HG03571 (cell line): ENCODE data around the gene EZH1.
A peak's percentile ranks its signal among the peaks of the same experiment; 100 is the strongest.

Source experiments
- ATAC-seq: cut with Tn5 transposase; IDR thresholded peaks from one replicate; pipeline ENCODE4 v1.9.1; 2021; ENCODE audit not compliant: unreplicated experiment

EZH1 gene

DNA sequence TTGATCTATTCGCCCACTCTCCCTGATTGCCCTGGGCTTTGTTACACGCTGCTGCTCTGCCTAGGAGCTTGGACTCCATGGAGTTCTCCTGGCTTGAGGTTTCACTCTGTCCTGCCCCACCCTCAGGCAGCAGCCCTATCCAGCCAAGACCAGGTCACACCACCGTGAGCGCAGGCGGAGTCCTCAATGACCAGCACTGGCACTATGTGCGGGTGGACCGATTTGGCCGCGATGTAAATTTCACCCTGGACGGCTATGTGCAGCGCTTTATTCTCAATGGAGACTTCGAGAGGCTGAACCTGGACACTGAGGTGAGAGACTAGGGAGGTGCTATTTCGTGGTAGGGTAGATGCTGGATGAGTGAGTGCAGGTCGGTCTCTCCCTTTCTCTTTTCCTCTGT is 59.0 kb downstream of the EZH1 start:
- ATAC-seq = no peak

DNA sequence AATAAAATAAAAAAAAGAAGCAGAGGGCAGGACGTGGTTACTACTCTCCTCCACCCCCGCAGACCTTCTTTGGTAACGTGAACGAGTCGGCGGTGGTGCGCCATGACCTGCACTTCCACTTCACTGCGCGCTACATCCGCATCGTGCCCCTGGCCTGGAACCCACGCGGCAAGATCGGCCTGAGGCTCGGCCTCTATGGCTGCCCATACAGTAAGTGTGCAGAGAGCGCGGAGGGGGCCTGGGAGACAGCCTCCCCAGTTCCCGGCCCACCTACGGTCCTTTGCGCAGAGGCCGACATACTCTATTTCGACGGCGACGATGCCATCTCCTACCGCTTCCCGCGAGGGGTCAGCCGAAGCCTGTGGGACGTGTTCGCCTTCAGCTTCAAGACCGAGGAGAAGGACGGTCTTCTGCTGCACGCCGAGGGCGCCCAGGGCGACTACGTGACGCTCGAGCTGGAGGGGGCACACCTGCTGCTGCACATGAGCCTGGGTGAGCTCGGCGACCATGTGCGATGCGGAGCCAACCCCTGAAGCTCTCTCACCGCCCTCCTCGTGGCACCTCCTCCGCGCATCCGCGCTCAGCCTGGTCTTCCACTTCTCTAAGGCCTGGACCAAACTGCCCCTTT is 59.8 kb downstream of the EZH1 start:
- no peak for ATAC-seq

DNA sequence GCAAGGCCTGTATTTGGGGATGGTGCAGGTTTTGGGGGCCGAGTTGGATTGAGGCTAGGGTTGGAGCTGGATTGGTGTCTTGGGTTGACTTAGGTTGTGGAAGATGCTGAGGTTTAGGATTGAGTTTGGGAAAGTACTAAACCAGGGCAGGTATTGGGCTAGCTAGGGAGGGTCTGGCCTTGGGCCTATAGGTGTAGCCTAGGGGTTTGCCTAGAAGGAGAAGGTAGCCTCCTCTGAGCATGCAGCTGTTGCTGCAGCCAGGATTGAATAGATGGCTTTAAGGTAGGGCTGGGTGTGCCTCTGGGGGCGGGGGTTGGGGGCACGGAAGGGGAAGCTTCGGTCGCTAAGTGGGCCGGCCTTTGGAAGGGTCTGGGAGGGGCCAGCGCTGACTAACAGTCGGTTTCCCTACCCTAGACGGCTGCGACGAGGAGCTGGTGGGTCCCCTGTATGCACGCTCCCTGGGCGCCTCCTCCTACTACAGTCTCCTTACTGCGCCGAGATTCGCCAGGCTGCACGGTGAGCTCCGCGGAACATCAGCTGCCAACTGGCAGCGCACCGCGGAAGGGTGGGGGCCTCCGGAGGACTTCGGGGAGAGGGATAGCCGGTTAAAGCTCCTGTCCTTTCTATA is 61.3 kb downstream of the EZH1 start:
- ATAC-seq = no peak

- no peak for ATAC-seq
Observed at GRCh38 chr17:42682722-42683403, 62.0 kb downstream of the EZH1 start.

GRCh38 chr17:42681976-42682721 is 62.7 kb downstream of the EZH1 start, which contains the start of gene CNTNAP1:
Gene CNTNAP1, plus strand, starts transcription at chr17:42682531. Its CDS starts 299 bp downstream, at chr17:42682830.
- no peak for ATAC-seq

- no peak for ATAC-seq
Observed at GRCh38 chr17:42680331-42680808, 64.5 kb downstream of the EZH1 start.

DNA sequence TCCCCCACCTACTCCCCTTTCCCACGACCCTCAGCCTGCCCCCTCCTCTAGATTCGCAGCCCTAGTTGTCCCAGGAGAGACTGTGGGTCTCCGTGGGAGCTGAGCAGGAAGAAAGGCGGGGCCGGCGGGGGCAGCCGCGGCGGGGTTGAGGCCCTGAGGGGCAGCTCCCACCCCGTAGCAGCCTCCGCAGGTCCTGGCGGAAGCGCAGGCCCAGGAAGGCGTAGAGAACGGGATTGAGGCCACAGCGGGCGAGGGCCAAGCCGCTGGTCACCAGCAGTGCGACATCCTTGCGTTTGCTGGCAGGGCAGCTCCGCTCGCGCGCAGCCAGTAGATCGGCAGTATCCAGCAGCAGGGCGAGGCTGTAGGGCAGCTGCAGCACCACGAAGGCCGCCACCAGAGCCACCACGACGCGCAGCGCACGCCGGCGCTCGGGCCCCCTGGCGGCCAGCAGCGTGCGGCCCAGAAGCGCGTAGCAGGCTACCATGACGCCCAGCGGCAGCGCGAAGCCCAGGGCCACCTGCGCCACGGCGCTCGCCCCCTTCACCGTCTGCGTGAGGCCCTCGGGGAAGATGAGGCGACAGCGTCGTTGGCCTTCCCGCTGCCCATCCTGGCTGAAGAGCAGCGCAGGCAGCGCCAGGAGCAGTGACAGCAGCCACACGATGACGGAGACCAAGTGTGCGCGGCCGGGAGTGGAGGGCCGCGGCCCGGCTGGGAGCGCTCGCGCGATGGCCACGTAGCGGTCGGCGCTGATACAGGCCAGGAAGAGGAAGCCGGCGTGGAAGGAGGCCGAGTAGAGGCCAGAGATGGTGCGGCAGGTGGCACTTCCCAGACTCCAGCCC is 65.1 kb downstream of the EZH1 start:
- no peak for ATAC-seq

DNA sequence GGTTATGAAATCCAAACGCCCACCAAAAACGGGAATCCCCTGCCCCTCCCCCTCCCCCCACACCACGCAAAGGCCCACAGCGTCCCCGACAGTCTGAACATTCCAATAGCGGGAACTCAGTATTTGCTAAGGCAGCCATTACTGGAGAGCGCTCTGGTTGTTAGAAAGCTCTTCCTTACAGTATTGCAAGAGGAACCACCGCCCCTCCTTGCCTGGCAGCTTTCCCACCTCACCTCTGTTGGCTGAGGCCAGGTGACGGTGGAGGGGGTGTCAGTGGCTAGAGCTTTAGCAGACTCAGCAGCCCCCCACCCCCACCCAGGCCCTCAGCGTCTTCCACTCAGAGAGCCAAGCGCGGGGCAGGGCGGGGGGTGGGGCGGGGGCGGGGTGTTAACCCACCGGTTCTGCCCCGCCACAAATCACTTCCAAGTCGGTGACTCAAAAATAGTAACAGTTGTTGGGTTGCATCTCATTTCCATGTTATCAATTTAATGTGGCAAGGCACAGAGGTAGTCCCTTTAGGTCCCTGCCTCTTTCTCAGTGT is 65.8 kb downstream of the EZH1 start:
- no peak for ATAC-seq

- ATAC-seq = no peak
Observed at GRCh38 chr17:42677921-42678781, 66.7 kb downstream of the EZH1 start.

DNA sequence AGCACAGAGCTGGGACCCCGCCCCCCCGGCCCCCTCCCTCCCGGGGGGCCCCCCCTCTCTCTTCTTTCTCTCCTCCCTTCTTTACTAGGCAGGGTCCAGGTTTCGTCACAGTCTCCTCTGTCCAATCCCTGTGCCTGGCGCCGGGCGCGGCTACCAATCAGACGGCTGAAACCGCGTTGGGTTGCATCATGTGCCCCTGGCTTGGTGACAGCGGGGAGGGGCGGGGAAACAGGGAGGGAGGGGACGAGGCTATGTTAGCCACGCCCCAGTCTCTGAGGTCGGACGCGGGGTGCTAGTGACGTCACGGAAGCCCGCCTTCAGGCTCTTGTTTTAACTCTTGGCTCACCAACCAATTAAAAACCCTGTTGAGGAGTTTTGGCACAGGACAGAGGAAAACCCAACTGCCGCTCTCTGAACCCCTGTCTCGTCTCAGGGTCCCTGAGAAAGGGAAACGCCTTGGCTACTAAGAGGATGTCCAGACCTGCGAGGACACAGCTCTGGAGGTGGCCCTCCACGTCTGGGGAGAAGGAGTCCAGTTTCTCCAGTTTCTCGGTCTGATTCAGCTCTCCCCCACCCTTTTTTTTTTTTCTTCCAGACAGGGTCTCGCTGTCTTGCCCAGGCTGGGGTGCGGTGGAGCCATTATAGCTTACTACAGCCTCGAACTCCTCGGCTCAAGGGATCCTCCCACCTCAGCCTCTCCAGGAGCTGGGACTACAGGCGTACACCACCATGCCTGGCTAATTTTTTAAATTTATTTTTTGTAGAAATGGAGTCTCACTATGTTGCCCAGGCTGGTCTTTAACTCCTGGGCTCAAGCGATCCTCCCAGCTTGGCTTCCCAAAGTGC is 67.6 kb downstream of the EZH1 start:
- ATAC-seq = peak; percentile 59

DNA sequence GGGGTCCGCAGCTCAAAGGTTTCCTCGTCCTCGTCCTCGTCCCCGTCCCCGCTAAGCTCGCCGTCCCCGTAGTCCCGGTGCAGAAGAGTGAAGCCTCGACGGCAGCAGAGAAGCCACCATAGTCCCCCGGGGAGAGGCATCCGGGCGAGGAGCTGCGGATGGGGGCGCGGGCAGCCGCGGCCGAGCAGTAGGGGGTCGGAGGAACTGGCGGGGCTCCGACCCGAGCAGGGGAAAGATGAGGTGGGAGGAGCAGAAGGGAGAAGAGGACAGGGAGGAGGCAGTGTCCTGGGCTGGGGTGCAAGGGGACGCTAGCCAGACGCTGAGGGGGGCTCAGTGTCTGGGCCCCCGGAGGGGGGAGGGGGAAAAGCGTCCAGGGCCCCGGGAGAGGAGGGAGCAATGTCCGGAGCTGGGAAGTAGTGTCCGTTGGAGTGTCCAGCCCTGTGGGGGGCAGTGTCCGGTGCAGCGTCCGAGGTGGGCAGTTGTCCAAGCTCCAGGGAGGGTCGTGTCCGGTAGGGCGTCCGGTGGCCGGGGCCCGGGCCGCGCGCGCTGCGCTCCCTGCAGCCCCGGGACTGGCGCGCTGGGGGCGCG is 68.3 kb downstream of the EZH1 start, which contains the start of gene PLEKHH3:
PLEKHH3 (minus strand) TSS at position 571 of the 588 bp plus-strand sequence; CDS start at position 140, 431 bp downstream.
- ATAC-seq = no peak

DNA sequence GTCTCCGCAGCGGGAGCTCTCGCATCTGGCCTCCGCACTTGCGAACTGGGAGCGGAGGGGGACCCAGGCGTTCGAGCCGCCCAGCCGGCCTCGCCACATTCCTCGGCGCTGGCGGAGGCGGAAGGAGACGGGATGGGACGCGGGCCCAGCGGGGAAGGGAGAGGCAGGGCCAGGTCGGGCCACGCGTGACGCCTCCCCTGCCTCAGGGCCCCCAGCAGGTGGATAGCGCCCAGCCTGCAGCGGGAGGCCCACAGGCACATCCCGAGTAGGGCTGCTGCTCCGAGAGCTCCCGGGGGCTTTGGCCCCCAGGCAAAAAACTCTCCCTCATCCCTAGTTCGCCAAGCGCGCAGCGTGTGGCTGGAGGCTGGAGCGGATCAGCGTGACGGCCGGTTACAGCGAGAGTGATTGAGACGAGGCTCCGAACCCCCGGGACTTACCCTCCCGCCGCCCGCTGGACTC is 68.8 kb downstream of the EZH1 start:
- ATAC-seq = no peak

DNA sequence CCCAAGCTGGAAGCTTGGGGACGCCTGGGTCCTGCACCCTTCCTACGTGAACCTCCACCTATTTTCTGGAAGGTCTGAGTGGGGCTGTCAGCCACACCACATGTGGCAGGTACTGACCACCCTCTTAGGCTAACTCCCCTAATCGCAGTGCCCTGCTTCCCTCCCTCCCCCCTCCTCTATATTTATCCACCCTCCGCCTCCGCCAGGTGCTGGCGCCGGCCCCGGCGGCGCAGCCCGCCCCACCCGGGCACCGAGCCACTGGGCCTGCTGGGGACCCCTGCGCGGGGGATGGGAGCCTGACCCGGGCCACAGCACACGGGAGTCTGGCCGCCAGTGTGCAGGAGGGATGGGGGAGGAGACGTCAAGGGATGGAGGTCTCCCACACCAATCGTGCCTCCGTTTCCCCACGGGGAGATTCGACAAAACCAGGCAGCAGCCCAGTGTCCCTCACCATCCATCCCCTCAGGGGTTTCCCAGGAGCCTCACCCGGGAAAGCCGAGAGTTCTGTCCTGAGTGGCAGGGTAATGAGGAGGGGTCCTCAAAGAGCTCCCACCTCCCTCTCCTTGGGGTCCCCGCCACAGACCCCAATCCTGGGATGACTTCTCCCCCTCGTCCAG is 69.4 kb downstream of the EZH1 start:
- ATAC-seq = no peak

DNA sequence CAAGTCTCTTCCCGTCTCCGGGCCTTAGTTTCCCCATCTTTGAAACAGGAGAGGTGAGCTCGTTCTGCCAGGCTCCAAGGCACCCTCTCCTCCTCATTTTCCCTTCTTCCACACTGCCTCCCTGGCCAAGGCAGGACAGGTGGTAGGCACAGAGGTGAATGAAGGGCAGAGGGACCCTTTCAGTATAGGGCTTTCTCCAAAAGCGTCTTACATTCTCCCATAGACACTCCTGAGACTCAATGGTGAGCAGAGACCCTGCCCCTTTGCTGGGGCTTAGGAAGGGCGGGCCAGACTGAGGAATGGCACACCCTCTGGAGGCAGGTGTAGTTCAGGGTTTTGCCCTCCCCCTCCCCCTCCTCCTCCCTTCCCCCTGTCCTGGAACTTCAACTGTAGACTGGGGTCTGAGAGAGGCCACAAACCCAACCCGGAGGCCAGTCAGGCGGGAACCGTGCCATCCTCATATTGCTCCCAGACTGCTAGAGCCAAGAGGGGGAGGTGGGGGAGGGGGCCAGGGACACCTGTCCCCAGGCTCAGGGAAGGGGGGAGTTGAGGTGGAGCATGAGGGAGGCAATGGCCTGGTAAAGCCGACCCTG is 70.0 kb downstream of the EZH1 start:
- ATAC-seq = no peak

DNA sequence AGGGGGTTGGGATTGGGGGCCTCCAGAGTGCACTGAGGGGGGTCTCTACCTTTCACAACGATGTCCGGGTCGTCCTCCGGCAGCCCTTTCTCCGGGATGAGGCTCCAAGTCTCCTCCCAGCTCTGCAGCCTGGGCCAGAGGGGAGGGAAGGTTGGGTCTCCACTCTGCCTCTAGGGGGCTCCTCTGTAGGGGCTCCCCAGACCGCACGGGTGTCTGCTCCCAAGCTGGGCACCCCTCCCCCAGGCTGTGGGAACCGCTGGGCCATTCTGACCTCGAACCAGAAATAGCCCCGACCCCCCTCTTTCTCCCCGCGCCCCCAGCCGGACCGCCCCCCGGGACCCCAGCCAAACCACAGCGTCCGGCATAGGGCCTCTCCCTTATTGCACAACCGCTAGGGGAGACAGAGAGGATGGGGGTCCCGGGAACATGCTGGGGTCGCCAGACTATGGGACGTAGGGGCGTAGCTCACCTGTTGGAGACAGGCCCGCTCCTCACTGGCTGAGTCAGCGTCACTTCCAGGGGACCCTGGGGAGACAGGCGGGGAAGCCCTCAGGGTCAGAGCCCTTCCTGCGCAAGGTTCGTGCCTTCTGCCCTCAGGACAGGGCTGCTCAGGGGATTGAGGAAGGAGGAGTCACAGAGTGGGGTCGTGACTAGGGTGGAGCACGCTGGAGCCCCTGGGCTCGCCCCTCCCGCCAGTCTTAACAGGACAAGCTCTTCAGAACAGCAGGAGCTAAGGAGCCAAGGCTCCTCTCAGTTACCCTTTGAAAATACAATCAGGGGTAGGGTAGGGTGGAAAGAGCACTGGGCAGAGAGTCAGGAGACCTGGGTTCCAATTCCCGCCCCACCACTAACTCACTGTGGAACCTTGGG is 70.7 kb downstream of the EZH1 start:
- ATAC-seq = no peak

DNA sequence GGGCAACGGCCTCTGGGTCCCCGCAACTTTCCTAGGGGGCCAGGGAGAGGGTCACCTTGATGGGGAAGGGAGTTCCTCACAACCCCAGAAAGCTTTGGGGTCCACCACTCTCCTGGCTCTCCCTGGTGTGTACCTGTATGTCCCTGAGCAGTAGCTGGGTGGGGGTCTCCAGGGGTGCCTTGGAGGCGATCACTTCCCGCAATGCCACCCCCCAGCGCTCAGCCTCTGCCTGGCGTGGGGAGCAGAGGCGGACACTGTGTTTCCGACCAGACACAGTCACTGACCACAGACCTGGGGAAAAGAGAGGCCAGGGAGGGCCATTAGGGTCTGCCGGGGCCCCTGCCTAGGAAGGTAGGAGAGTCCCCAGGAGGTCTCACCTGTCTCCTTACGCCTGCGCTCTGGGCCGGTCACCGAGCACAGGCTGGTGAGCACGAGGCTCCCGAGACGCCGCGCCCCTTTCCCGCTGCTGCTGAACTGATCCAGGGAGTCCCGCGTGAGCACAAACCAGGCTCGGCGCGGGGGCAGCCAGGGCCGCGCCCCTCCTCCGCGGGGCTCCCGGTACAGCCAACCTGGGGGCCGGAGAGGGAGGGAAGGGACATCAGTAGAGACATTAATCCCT is 71.5 kb downstream of the EZH1 start:
- no peak for ATAC-seq
